Stimulated activated CD4-positive, alpha-beta T cell treated with anti-CD3 and anti-CD28 coated beads, TNF-alpha, amount 100 ng/mL, for 24 hours (primary cell): ENCODE measurements around the gene INVS.
"Not testable (repeated sequence)": the region's sequence is repeated elsewhere in the genome, so short reads cannot be mapped to it uniquely, and the experiment has no call there.

ENCODE experiments used
- DNase-seq, 3 experiments: peaks; one replicate each; pipeline ENCODE4 v3.0.0-alpha.2; 2020; ENCODE audit warnings: low read depth in 3 of 3

Gene INVS

GRCh38 chr9:100098887-100099721, at the start of gene INVS, which contains the start of gene ERP44:
TSS of gene INVS (plus strand) at chr9:100099243. CDS start at chr9:100104522, 5,279 bp downstream.
TSS of gene ERP44 (minus strand) at chr9:100099000. CDS start at chr9:100098840, 160 bp downstream.
- DNase-seq = peak; percentile 96 to 98 (median 96)

GRCh38 chr9:100049551-100049950, 49.5 kb upstream of the INVS start:
- no peak for DNase-seq

GRCh38 chr9:100052375-100052774, 46.7 kb upstream of the INVS start:
- no peak for DNase-seq

GRCh38 chr9:100056561-100056960, 42.5 kb upstream of the INVS start:
- DNase-seq = no peak

GRCh38 chr9:100057624-100058023, 41.4 kb upstream of the INVS start:
- no peak for DNase-seq

GRCh38 chr9:100058699-100059579, 40.1 kb upstream of the INVS start:
- no peak for DNase-seq

GRCh38 chr9:100062683-100063082, 36.4 kb upstream of the INVS start:
- not testable (repeated sequence) for DNase-seq

GRCh38 chr9:100063185-100063584, 35.9 kb upstream of the INVS start:
- no peak for DNase-seq

- DNase-seq = no peak
Measured at GRCh38 chr9:100064872-100065581, 34.0 kb upstream of the INVS start.

- no peak for DNase-seq
Measured at GRCh38 chr9:100066539-100066938, 32.5 kb upstream of the INVS start.

- DNase-seq = not testable (repeated sequence)
Measured at GRCh38 chr9:100067990-100068389, 31.1 kb upstream of the INVS start.

- not testable (repeated sequence) for DNase-seq
Measured at GRCh38 chr9:100069068-100069467, 30.0 kb upstream of the INVS start.

GRCh38 chr9:100070104-100071041, 28.7 kb upstream of the INVS start:
- DNase-seq = no peak

- no peak for DNase-seq
Measured at GRCh38 chr9:100071271-100071670, 27.8 kb upstream of the INVS start.

- DNase-seq = no peak
Measured at GRCh38 chr9:100072805-100073204, 26.2 kb upstream of the INVS start.

- no peak for DNase-seq
Measured at GRCh38 chr9:100074093-100074492, 24.9 kb upstream of the INVS start.

- DNase-seq = no peak
Measured at GRCh38 chr9:100074989-100075388, 24.1 kb upstream of the INVS start.

GRCh38 chr9:100076256-100076655, 22.8 kb upstream of the INVS start:
- not testable (repeated sequence) for DNase-seq

- no peak for DNase-seq
Measured at GRCh38 chr9:100082782-100083181, 16.3 kb upstream of the INVS start.

GRCh38 chr9:100083448-100084127, 15.5 kb upstream of the INVS start:
- no peak for DNase-seq
